Stimulated activated CD4-positive, alpha-beta T cell treated with anti-CD3 and anti-CD28 coated beads, TNF-alpha, amount 100 ng/mL, for 1 hour (primary cell): ENCODE measurements around the gene PIP4K2A.

ENCODE experiments used
- DNase-seq, 3 donors: peaks; one replicate each; pipeline ENCODE4 v3.0.0-alpha.2; 2020; ENCODE audit warnings: low read depth in 3 of 3, low spot score in 1 of 3

Gene PIP4K2A

DNA sequence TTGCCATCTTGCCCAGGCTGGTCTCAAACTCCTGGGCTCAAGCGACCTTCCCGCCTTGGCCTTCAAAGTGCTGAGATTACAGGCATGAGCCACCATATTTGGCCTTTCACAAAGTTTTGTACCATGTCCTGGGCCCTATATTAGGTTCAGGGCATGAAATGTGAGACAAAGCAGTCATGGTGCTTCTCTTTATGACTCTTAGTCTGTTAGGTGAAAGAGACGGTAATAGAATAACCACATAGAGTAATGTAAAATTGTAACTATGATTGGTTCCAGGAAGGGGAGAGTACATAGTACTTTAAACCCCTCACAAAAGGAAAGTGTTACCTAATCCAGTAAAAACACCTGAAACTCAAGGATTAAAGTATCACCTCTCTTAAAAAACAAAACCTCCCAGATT, 224.4 kb downstream of the PIP4K2A start:
- DNase-seq: no peak

GRCh38 chr10:22489467-22489866, 224.9 kb downstream of the PIP4K2A start:
- no peak for DNase-seq

- DNase-seq: no peak
Measured at GRCh38 chr10:22486431-22486830, 227.9 kb downstream of the PIP4K2A start.
